Adrenal gland (tissue), 5 donors: ENCODE measurements around the gene EXOC3L4.

Source experiments
- POLR2A ChIP-seq, 2 donors: fragments of 450-650 bp; IDR thresholded peaks; one replicate each; pipeline ENCODE4 v1.6.1; 2017; ENCODE audit warnings: antibody characterized with exemption in 2 of 2, mild to moderate bottlenecking in 2 of 2, moderate library complexity in 1 of 2
- TF ChIP-seq, protein P1 (sequence below), 6 experiments: fragments of 450-650 bp in 4 of 6; fragments of 200-600 bp in 2 of 6; sonication (generic) in 1 of 6; IDR thresholded peaks; 1 replicate in 5 of 6; 2 replicates in 1 of 6; pipeline versions ENCODE4 v1.5.1 to v1.8.0; 2016 to 2021; ENCODE audit warnings: antibody characterized with exemption in 6 of 6, mild to moderate bottlenecking in 2 of 6, moderate library complexity in 1 of 6
- donor health status: DM: no; HTN: no; CAD: no.

DNA sequence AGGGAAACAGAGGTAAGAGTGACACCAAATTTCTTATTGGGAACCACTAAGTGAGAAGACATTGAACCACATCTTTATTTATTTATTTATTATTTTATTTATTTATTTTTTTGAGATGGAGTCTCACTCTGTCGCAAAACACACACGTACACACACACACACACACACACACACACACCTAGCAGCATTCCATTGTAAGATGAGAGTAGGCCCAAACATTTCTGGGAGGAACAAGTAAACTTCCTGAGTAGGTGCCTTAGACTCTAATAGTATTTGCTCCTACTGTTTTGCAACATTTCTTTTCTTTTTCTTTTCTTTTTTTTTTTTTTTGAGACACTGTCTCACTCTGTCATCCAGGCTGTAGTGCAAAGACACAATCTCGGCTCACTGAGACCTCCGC, 30.1 kb upstream of the EXOC3L4 start:
- TF ChIP-seq, protein P1, sequence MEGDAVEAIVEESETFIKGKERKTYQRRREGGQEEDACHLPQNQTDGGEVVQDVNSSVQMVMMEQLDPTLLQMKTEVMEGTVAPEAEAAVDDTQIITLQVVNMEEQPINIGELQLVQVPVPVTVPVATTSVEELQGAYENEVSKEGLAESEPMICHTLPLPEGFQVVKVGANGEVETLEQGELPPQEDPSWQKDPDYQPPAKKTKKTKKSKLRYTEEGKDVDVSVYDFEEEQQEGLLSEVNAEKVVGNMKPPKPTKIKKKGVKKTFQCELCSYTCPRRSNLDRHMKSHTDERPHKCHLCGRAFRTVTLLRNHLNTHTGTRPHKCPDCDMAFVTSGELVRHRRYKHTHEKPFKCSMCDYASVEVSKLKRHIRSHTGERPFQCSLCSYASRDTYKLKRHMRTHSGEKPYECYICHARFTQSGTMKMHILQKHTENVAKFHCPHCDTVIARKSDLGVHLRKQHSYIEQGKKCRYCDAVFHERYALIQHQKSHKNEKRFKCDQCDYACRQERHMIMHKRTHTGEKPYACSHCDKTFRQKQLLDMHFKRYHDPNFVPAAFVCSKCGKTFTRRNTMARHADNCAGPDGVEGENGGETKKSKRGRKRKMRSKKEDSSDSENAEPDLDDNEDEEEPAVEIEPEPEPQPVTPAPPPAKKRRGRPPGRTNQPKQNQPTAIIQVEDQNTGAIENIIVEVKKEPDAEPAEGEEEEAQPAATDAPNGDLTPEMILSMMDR (IDR thresholded peaks at IDR 0.05): no peak
- TF ChIP-seq POLR2A (IDR thresholded peaks at IDR 0.05): no peak
